ENCODE data around the gene SRSF10. TPM values are rescaled to one million over a fixed set of nuclear protein-coding genes. Genes with fewer than 3 reads are reported as not detected.

Gene SRSF10
- total and polyA plus RNA-seq, 2 of the 8 experiments (the other 6 are each of a cell fraction or from before 2014, with no cell fraction given): 155 to 194 TPM

DNA sequence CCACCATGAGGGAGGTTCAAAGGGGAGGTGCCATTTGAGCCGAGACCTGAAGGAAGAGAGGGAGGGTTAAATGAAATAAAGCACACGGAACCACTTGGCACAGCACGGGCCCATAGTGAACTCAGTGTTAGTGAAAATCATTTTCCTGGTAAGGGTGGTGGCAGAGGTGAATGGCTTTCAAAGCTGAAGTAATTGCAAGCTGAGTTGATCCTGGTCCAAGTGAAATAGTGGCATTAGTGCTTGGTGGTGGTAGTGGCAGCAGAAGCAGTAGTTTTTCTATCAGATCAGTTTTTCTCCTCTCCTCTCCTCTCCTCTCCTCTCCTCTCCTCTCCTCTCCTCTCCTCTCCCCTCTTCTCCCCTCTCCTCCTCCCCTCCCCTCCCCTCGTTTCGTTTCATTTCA lies 30.5 kb upstream of the SRSF10 start:
- Histone ChIP-seq H3K27ac (ENCODE audit: low read depth, low read length) (no peak overlapping the region), H3K14ac (ENCODE audit: insufficient read length) (no peak overlapping the region), H3K4ac (replicated peaks; ENCODE audit: insufficient read length, low read depth, low read length) (no peak overlapping the region), H3K9me3 (ENCODE audit: insufficient read depth in 2 of 2, low read depth in 1 of 2, low read length in 1 of 2) (no peaks in the 10 kb centered on the region), H4K20me1 (replicated peaks in 1 of 2; ENCODE audit: control insufficient read depth in 1 of 2, insufficient read depth in 2 of 2, low read length in 2 of 2) (no peaks in the 10 kb centered on the region), H3K4me2 (ENCODE audit: insufficient read depth in 1 of 2, low read depth in 2 of 2, low read length in 2 of 2) (no peak overlapping the region), H4K91ac (replicated peaks; ENCODE audit: insufficient read length, low read length) (no peak overlapping the region), H3K79me2 (ENCODE audit: control insufficient read depth in 1 of 2, insufficient read depth in 2 of 2, low read length in 2 of 2) (no peaks in the 10 kb centered on the region), H2BK15ac (ENCODE audit: low read length) (no peak overlapping the region), H3K56ac (replicated peaks; ENCODE audit: insufficient read length, low read depth, low read length) (no peak overlapping the region), H2BK12ac (ENCODE audit: low read depth, low read length) (peak overlapping the region; percentile 19; the same call in 1 of the 2 replicates), H3K4me3 (ENCODE audit: extremely low read depth in 1 of 4, insufficient read depth in 2 of 4, low read depth in 3 of 4, low read length in 4 of 4) (no peak overlapping the region), H2BK20ac (ENCODE audit: low read length) (no peak overlapping the region; the same call in 1 of the 2 replicates), H2AK5ac (ENCODE audit: low read depth, low read length) (no peak overlapping the region), H2BK5ac (ENCODE audit: low read depth, low read length) (no peak overlapping the region), H2BK120ac (replicated peaks; ENCODE audit: low read depth, low read length) (no peak overlapping the region), H4K5ac (ENCODE audit: insufficient read length, low read depth, low read length) (no peak overlapping the region), H3K23me2 (ENCODE audit: low read depth, low read length) (no peaks in the 10 kb centered on the region), H3K18ac (ENCODE audit: extremely low read depth, low read length) (no peak overlapping the region), H4K8ac (ENCODE audit: extremely low read depth, insufficient read depth, low read length) (no peak overlapping the region), H3K79me1 (ENCODE audit: low read depth, low read length) (no peaks in the 10 kb centered on the region), H2AFZ (ENCODE audit: low read length) (no peak overlapping the region), H3K23ac (ENCODE audit: insufficient read length) (no peak overlapping the region), H3K4me1 (replicated peaks in 1 of 4; ENCODE audit: control insufficient read depth in 3 of 4, insufficient read depth in 4 of 4, low read length in 3 of 4) (no peaks in the 10 kb centered on the region; a peak in 1 of 7 replicates), H3K9ac (replicated peaks in 1 of 4; ENCODE audit: extremely low read depth in 1 of 4, low read depth in 3 of 4, low read length in 3 of 4) (no peak overlapping the region), H3K36me3 (ENCODE audit: control insufficient read depth in 2 of 4, insufficient read depth in 4 of 4, low read length in 3 of 4) (no peaks in the 10 kb centered on the region), H3K27me3 (replicated peaks in 1 of 4; ENCODE audit: control insufficient read depth in 3 of 4, extremely low read depth in 1 of 4, insufficient read depth in 3 of 4, low read length in 3 of 4) (no peaks in the 10 kb centered on the region)
- CTCF ChIA-PET (ENCODE audit: partially characterized antibody): interaction anchor here (0.8 to 5.4 kb wide), 3 partner anchors 17 to 200 kb away, joined by 3 to 24 read pairs (median 5); no protein-coding TSS in a partner anchor
- POLR2A ChIA-PET (ENCODE audit: partially characterized antibody): no interaction called here
- FAIRE-seq: no peak
- DNase-seq (ENCODE audit: low read depth in 1 of 2, low spot score in 2 of 2): no peak
- WGBS, 2 experiments (ENCODE audit: extremely low coverage in 1 of 2, insufficient coverage in 1 of 2, insufficient read length in 1 of 2, insufficient replicate concordance in 2 of 2, low coverage in 1 of 2, low lambda C conversion rate in 2 of 2, missing lambda C conversion rate in 1 of 2): 86 to 87% methylated on average over 2 to 3 of the region's 5 CpGs
- no peak for TF ChIP-seq JUN (IDR thresholded peaks at IDR 0.05; ENCODE audit: low read depth, low read length)
- TF ChIP-seq RBBP5 (IDR thresholded peaks at IDR 0.05; ENCODE audit: borderline replicate concordance, low read depth, low read length): no peak
- TF ChIP-seq GTF2F1 (IDR thresholded peaks at IDR 0.05; ENCODE audit: borderline replicate concordance, low read depth, low read length): no peak
- no peak for TF ChIP-seq SAP30 (IDR thresholded peaks at IDR 0.05; ENCODE audit: insufficient read depth, insufficient replicate concordance, low read length)
- no peak for TF ChIP-seq SIX5 (IDR thresholded peaks at IDR 0.05; ENCODE audit: low read depth, low read length)
- TF ChIP-seq TBP (IDR thresholded peaks at IDR 0.05; ENCODE audit: low read depth, low read length): no peak
- TF ChIP-seq TEAD4 (IDR thresholded peaks at IDR 0.05; ENCODE audit: low read depth, low read length): no peak
- TF ChIP-seq CHD2 (IDR thresholded peaks at IDR 0.05; ENCODE audit: low read length): no peak
- TF ChIP-seq, protein P1, sequence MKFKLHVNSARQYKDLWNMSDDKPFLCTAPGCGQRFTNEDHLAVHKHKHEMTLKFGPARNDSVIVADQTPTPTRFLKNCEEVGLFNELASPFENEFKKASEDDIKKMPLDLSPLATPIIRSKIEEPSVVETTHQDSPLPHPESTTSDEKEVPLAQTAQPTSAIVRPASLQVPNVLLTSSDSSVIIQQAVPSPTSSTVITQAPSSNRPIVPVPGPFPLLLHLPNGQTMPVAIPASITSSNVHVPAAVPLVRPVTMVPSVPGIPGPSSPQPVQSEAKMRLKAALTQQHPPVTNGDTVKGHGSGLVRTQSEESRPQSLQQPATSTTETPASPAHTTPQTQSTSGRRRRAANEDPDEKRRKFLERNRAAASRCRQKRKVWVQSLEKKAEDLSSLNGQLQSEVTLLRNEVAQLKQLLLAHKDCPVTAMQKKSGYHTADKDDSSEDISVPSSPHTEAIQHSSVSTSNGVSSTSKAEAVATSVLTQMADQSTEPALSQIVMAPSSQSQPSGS (IDR thresholded peaks at IDR 0.05; ENCODE audit: low read length): no peak
- no peak for TF ChIP-seq SP4 (IDR thresholded peaks at IDR 0.05; ENCODE audit: low read length)
- TF ChIP-seq SRF (IDR thresholded peaks at IDR 0.05; ENCODE audit: low read depth, low read length): no peak
- TF ChIP-seq BCL11A (IDR thresholded peaks at IDR 0.05; ENCODE audit: low read depth in 2 of 2, low read length in 2 of 2): no peak
- TF ChIP-seq EGR1 (IDR thresholded peaks at IDR 0.05; ENCODE audit: borderline replicate concordance, low read depth, low read length): no peak
- no peak for TF ChIP-seq SUZ12 (IDR thresholded peaks at IDR 0.05; ENCODE audit: low read length)

Measured in H1 (cell line).